Measurements from ENCODE around the gene GAS7.

Gene GAS7

DNA sequence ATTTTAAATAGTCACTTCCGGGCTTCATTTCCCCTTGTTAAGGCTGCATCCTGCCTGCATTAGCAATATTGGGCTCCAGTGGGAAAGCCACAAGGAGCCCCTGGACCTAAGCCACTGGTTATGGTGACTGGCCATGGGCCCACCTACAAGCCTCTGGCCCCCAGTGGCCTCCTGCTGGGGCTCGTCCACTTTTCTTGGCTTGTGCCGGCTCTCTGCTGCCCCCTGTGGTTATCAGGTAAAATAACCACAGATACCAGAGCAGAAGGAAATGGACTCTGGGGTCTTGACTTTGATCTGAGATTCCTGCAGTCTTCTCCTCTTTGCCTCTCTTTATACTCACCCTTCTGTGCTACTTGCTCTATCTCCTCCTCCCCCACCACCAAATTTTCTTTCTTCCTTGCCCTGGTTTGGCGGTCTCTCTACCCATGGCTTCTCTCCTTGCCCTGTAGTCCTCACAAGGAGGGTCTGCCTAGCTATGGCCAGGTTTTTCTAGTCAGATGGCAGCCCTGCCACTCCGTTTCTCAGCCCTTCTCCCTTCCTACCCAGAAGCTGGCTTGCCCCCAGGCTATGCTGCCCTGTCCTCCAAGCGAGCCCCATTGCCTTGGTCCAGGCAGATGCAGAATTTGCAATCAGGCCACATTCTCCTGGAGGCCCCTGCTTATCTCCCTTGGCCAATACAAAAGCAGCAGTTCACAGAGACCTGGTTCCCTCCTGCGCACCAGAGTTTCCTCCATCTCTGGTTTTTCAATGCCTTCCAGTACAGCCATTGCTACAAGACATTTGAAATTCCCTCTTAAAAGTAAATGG, 210.4 kb downstream of the GAS7 start:
- no peak for FAIRE-seq
- DNase-seq (ENCODE audit: low spot score), result peak; percentile 25

DNA sequence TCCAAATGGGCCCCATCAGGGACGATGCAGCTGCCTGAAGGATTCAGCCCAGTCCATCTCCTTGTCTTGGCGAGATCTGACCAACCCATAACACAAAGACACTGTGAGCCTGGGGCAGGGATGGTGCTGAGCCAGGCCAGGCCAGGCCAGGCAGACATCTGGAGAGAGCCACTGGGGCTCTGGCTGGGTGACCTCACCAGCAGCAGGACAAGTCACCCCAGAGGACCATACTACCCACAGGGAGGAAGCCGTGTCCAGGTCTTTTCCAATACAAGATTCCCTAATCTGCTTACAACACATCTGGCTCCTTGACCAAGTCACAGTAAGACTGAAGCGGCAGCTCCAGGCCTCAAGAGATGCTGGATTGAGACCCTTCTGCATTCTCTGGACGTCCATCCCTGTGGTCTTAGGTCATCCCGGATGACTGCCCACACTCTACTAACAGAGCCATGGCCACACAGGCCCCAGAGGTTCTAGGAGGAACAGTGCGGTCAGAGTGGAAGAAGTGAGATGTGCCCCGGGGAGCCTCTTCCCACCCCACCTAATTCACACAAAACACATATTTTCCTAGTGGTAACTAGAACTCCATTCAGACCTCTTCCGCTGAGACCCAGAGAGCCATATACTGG, 211.5 kb downstream of the GAS7 start:
- FAIRE-seq, result no peak
- no peak for DNase-seq (ENCODE audit: low spot score)

DNA sequence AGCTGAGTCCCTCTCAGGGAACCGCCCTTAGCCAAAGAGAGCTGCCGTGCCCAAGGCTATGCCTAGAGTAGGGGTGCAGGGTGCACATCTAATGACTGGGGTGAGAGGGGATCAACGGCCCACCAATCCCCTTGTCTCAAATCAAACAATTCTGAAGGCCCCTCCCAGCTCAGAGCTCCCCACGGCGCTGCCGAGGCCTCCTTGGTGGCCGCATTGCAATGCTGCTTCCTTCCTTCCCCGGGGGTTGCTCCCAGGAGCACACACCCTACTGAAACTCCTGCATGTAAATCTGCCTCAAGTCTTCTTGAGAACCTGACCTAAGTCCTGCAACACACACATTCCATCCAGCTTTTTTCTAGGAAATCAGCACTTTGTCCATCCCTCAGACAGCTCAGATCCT, 212.8 kb downstream of the GAS7 start:
- no peak for DNase-seq (ENCODE audit: low spot score)
- FAIRE-seq, result no peak

DNA sequence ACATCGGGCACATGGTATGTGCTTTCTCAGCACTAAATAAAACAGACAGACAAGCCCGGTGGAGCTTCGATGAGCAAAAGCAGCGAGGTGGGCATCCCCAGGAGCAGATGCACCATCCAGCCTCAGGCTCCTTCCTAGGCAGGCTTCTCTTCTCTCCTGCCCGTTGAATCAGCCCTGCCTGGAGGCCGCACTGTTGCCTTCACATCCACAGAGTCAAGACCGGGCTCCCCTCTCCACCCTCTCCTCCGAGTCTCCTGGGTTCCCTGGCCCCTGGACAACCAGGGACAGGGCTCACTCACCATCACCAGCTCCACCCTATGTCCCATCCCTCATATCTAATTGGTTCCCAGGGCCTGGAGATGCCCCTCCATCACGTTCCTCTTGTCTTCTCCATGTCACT, 213.6 kb downstream of the GAS7 start:
- no peak for FAIRE-seq

DNA sequence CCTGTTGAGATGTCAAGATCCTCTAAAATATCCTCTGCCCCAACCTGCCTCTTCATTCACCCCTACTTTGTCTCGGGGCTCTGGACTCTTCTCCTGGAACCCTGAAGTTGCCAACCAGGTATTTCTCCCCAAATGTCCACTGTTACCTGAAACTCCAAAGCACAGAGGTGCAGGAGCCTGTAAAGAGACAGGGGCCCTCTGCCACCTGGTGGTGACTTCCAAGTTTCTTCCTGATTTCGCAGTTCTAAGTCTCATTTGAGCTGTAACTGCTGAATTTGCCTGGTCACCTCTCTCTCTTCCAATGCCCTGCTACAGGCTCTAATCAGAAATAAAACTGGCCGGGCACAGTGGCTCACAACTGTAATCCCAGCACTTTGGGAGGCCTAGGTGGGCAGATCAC, 216.2 kb downstream of the GAS7 start:
- FAIRE-seq (no peak), DNase-seq (ENCODE audit: low spot score) (no peak)

More for the DNA sequence above, 213.6 kb downstream of the GAS7 start:
- no peak for DNase-seq (ENCODE audit: low spot score)

DNA sequence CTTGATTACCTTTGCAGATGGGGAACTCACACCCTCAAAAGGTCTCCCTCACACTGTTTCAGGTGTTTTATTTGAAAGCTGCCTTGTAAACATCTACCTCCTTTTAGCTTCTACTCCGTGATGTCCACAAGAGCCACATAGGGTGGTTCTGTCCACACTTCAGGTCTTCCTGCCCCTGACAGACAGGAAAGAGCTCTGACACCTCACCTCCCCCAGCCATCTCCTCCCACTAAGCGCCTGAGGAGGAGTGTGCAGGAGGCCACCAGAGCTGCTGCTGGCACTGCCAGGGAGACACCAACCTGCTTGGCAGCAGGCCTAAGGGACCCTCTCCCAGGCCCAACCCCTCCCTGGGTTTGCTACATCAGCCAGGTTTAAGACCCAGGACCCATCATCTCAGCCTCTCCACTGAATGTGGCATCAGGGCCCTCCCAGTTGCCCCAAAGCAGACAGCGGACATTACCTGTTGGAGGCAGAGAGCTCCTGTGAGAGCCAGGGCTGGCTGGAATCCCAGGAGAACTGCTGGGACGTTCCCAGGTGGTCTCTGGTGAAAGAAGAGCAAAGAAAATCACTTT, 217.0 kb downstream of the GAS7 start:
- DNase-seq (ENCODE audit: low spot score) (no peak), FAIRE-seq (no peak)

DNA sequence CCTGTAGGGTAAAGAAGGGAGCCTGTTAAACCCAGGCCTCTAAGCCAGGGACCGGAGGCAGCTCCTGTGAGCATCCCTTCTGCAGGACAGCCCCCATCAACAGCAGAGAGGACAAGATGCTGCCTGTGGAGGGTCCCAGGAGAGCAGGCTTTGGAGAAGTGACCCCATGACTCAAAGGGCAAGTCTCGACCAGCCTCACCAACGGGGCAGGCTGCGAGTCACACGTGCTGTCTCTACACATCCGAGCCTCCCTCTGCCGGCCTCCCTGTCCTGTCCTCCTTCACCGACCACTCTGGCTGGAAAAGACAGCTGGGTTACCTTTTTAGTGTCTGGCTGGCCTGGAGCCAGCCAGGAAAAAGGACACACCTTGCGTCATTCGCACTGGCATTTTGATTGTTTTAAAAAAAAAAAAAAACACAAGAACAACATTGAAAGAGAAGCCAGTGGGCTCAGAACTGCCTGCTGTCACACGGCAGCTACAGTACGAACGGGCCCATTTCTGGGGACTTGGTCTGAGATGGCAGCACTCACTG, 218.9 kb downstream of the GAS7 start:
- no peak for DNase-seq (ENCODE audit: low spot score)
- FAIRE-seq, result no peak

DNA sequence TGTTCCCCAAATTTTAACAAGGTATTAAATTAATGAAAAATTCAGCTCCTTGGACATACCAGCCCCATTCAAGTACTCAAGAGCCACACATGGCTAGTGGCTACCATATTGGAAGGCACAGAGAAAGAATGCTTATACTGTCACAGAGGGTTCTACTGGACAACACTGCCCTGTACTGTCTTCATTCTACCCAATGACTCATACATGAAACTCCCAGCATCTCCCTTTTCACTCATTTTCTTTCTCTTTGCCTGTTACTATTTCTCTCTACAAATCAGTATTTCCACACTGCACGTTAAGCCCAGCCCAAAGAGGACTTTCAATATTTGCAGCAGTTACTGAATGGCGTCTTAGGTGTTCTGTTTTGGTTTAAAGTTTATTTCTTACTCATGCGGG, 221.2 kb downstream of the GAS7 start:
- DNase-seq (ENCODE audit: low spot score), result no peak
- no peak for FAIRE-seq

DNA sequence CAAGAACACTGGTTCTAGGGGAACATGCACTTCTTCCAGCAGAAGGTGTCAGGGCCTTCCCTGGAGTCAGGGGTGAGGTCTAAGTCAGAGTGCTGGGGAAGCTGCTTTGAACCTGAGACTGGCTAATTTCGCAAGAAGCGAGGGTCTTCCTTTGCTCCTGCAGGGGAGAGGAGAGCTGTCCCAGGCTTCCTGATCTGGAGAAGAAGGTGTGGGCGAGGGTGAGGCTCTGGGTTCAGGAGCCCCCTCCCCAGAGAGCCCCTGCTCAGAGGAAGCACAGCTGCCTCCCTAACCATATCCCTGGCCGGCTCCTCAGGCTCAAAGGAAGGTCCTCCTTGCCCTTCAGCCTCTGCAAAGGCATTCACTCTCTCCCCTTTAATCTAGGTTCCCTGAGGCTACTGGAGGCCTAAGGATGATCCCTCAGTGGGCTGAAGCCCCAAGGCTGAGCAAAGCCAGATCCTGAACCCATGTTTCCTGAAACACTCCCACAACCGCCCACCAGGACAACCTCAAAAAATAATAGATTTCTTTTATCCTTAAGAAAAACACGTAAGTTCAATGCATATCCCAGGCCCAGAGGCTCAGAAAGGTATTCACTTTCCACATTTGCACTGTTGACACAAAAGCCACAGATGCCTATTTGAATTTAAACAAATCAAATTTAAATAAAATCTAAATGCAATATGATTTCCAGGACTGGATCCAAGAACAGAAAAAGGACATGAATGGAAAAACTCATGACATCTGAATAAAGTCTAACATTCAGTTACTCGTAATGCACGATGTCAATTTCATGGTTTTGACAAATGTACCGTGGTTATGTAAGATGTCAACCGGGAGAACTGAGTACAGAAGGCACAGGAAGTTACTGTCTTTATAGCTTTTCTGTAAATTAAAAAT, 221.9 kb downstream of the GAS7 start:
- DNase-seq (ENCODE audit: low spot score) (no peak), FAIRE-seq (no peak)

DNA sequence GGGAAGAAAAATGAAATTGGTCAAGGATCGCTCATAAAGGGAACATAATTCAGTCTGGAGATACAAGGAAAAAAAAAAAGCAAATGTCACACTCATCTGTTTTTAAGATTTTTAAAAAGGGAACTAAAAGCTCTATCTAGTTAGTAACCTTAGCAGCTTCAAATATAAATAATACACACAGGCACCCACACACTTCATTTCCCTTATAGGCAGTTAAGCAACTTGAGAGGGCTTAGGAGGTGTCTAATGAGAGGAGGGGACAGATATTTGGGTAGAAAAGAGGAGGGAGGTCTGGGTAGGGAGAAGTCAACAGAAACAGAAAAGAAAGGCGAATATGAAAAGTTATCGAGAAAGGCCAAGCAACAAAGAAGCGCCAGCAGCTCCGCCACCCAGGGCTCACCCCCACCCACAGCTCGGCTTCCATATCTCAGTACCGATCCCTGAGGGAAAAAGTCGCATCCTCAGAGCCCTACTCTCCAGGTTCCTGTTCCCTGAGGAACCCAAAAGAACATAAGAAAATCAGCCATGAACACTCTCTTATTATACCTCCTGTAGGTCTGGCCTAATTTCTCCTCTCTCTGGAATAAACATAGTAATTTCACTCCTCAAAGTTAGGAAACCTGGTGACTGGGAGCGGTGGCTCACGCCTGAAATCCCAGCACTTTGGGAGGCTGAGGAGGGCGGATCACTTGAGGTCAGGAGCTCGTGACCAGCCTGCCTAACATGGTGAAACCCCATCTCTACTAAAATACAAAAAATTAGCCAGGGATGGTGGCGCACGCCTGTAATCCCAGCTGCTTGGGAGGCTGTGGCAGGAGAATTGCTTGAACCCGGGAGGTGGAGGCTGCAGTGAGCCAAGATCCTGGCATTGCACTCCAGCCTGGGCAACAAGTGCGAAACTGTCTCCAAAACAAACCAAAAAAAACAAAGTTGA, 223.7 kb downstream of the GAS7 start:
- FAIRE-seq, result no peak
- DNase-seq (ENCODE audit: low spot score), result no peak

DNA sequence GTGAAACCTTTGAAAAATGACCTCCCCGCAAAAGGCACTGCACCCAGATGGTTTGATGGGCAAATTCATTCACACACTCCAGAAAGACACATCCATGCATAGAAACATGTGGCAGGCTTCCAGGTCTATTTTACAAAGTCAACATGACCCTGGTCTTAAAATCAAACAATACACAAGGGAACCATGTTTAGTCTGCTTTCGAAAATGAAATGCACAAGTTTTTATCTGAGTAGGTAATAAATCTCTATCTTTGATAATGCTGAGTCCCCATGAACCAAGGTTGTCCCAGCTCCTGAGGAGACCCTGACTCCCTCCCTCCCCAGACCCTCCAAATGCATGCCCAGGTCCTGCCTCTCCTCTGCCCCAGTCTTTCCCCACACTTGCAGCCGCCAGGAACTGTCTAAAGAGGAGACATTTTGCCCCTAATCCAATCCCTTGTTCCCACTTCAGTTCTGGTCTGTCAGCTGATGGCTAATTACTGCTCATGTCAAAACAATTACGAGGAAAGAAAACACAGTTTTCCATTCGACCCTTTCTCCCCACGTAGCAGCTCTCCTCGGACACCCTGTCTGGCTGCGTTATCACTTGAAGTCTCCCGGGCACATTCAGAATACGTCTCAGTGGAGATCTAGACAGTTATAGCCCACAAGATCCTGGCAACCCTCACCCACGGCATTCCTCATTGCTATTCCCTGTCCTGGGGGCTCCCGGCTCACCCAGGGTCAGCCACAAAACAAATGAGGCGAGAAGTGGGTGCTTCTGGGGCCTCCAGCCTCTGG, 224.5 kb downstream of the GAS7 start:
- no peak for FAIRE-seq
- DNase-seq (ENCODE audit: low spot score), result no peak

DNA sequence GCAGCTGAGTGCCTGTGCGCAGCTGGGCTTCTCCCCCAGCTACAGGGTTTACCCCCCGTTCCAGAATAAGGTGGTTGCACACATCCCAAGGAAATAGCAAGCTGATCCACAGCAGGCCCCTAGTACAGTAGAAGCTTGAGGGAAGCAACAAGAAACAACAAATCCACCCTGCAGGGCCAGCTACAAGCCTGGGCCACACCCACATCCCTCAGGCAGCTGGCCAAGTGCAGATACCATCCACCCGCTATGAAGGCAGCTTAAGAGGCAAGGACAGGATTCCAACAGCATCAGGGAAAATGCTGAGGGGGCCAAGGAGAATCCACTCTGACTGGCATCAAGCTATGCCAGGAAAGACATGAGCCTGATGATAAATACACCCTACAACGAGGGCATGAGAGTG, 226.4 kb downstream of the GAS7 start:
- no peak for FAIRE-seq
- no peak for DNase-seq (ENCODE audit: low spot score)

DNA sequence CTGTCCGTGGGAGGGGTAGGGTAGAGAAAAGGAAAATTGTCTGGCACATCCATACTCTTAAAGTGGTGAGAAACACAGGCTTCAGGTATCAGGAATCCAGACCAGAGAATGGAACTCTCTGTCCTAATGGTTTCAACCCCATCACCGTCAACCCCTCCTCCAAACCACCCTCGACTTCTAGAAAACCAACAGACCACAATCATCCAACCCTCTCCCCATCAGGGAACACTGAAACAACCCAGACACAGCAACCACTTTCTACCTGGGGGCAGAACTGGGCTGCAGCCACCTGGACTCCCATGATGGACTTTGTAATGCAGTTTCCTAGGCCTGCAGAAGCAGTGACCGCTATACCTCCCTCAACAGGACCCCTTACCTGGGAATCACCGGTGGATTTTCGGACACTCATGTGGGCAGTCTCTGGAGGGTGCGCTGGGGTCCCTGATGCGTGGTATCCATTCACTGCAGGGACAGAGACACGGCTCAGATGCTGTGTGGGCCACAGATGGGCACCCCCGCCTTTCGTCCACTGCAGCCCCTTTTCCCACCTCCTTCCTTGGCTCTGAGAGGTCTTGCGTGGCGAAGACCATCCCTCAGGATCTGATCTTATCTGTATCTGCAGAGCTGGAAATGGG, 229.0 kb downstream of the GAS7 start:
- FAIRE-seq (no peak), DNase-seq (ENCODE audit: low spot score) (no peak)

DNA sequence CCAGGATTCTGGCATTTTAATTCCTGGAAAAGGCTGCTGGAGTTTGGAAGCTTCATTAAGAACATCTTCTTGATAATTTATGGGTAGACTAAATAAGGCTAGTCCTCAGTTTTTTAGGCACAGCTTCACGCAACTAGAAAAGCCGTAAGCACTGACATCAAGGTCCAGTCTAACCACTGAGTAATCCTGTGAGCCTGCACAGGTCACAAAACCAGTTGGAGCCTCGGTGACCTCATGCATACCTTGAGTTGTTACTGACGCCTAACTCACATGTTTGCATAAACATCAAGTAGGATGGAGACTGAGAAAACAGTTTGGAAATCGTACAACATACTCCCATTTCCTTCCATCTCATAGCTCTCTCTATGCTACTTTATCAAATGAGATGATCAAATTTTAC, 229.5 kb downstream of the GAS7 start:
- FAIRE-seq, result no peak
- DNase-seq (ENCODE audit: low spot score), result no peak

DNA sequence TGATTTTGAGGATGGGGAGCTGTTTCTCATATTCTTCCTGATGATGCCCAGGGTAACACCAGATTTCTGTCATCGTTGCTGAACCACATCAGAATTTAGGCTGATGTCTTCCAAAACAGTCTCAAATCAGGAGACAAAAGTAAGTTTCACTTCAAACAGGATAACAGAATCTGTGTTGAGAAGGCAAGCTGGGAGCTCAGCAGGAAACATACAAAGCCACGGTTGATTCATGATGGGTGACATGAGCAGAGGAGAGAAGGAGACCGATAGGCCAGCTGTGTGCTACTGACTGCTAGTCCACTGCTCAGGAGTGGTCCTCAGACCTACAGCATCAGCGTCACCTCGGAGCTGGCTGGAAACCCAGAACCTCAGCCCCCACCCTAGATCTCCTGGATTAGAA, 230.4 kb downstream of the GAS7 start:
- FAIRE-seq (no peak), DNase-seq (ENCODE audit: low spot score) (no peak)

DNA sequence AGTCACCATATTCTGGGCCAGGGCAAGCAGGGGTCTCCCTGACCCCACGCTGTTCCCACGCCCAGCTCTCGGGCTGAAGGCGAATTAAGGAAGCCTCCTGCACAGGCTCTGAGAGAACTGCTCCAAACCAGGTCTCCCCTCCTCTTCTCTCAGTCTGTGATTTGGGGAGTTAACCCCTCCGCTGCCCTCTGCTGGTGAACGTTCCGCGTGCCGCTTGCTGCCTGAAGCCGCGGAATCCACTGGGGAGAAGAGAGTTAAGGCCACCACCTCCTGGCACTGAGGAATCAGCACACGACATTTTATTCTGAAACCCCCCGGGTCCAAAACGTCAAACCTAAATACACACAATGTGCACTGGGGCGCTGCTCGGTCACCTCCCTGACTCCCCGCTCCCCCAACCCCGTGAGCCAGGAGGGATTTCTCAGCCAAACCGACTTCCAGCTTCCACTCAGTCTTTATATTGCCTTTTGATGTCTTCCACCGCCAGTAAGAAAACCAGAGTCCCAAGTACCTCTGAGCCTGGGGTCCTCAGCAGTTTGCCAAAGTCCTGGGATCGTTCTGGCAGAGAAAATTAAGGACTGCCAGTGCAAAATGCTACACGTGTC, 238.9 kb downstream of the GAS7 start:
- DNase-seq (ENCODE audit: low spot score), result peak; percentile 8
- no peak for FAIRE-seq

DNA sequence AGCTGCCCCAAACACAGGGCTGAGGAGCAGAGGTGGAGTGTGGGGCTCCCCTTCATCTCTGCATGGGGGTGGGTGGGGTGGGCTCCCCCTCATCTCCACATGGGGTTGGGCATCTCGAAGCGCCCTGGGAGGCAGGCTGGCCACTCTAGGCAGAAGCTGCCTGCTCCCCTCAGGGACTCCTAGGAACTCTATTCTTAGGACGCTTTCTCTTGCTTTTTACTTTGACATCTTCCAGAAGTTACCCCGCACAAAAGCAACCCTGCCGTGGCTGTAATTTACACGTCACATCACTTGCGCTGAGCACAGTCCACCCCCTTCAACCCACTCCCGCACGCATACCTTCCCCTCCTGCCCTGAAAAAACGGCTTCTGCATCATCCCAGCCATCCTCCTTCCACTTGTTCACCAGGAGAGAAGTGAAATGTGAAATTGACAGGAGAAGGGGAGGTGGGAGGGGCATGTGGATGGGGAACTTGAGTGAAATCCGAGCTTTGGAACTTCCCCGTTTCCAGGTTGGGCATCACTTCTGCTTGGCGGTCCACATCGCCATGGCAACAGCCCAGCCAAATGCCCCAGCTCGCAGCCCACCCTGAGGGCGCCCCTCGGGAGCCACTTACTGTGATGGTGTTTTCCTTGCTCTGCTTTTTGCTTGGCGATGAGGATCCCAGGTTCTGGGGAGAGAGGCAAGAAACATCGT, 239.7 kb downstream of the GAS7 start:
- no peak for FAIRE-seq
- no peak for DNase-seq (ENCODE audit: low spot score)

DNA sequence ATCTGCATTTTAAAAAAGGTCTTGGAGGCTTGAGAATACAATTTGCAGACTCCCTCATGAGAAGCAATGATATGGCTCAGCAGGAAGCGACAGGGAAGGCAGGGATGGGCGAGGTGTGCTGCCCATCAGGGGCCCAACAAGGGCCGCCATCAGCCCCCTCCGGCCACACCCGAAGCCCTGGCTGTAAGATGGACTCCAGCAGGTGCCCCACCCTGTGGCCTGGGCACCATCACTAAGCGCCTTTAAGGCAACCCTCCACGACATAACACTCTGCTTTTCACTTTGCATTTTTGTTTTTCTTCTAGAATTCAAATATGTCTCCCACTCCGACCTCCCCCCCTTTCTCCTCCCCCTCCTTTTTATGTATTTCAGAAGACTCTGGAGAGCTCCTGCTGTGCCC, 241.2 kb downstream of the GAS7 start:
- FAIRE-seq, result no peak
- DNase-seq (ENCODE audit: low spot score), result no peak

Measured in RCC 7860 (cell line).